Tibial artery (tissue), 4 donors: ENCODE measurements around the gene ARHGAP19.

ENCODE experiments used
- DNase-seq, 2 donors: peaks; one replicate each; pipeline ENCODE4 v3.0.0-alpha.2; 2019
- H3K27ac ChIP-seq, 2 donors: fragments of 200-600 bp; sonication (generic) in 1 of 2; 1 replicate in 1 of 2; 2 replicates in 1 of 2; pipeline ENCODE4 v1.5.1; 2018 to 2019; ENCODE audit warnings: mild to moderate bottlenecking in 1 of 2
- H3K27me3 ChIP-seq, 2 donors: fragments of 200-600 bp; sonication (generic) in 1 of 2; one replicate each; pipeline versions ENCODE4 v1.5.1 to v1.6.0; 2016 to 2019
- H3K36me3 ChIP-seq, 3 donors: fragments of 200-600 bp; sonication (generic) in 2 of 3; one replicate each; pipeline ENCODE4 v1.5.1; 2016 to 2019; ENCODE audit warnings: mild to moderate bottlenecking in 2 of 3
- H3K4me1 ChIP-seq, 4 donors: fragments of 200-600 bp; sonication (generic) in 2 of 4; 1 replicate in 3 of 4; 2 replicates in 1 of 4; pipeline ENCODE4 v1.5.1; 2016 to 2019
- H3K4me3 ChIP-seq, 2 donors: fragments of 200-600 bp; sonication (generic) in 1 of 2; 1 replicate in 1 of 2; 2 replicates in 1 of 2; pipeline ENCODE4 v1.5.1; 2018 to 2019; ENCODE audit warnings: mild to moderate bottlenecking in 2 of 2
- H3K9me3 ChIP-seq, 3 donors: fragments of 200-600 bp; sonication (generic) in 1 of 3; one replicate each; pipeline ENCODE4 v1.5.1; 2016 to 2019
- CTCF ChIP-seq, 2 experiments: fragments of 200-600 bp in 1 of 2; fragments of 450-650 bp in 1 of 2; IDR thresholded peaks; one replicate each; pipeline ENCODE4 v1.5.1; 2017 to 2019; ENCODE audit warnings: antibody characterized with exemption in 2 of 2, mild to moderate bottlenecking in 1 of 2, moderate library complexity in 1 of 2
- intact Hi-C: fragments of 100-400 bp; cut with DNase I; formaldehyde crosslinking; loops from one replicate; pipeline ENCODE4 v1.15.0; 2023; ENCODE audit warnings: low total_unique reads

ARHGAP19 gene

GRCh38 chr10:97222326-97222961, 70.0 kb downstream of the ARHGAP19 start:
- H3K4me3 ChIP-seq: no peak overlapping the region
- no peaks in the 10 kb centered on the region for H3K27me3 ChIP-seq
- H3K36me3 ChIP-seq: peaks cover 0 to 37% (median 12%) of the 10 kb centered on the region in 3 donors
- intact Hi-C loops: loop anchor here (5.0 kb wide), 1 partner anchor 800 kb away; no protein-coding TSS in a partner anchor
- no peak for DNase-seq
- H3K9me3 ChIP-seq: no peaks in the 10 kb centered on the region
- TF ChIP-seq CTCF (IDR thresholded peaks at IDR 0.05): no peak
- no peak overlapping the region for H3K27ac ChIP-seq
- H3K4me1 ChIP-seq: no peaks in the 10 kb centered on the region

GRCh38 chr10:97220355-97220754, 72.1 kb downstream of the ARHGAP19 start:
- TF ChIP-seq CTCF (IDR thresholded peaks at IDR 0.05): no peak
- Histone ChIP-seq H3K27ac (no peak overlapping the region), H3K27me3 (no peaks in the 10 kb centered on the region), H3K9me3 (no peaks in the 10 kb centered on the region), H3K4me3 (no peak overlapping the region), H3K36me3 (peaks cover 0 to 24% (median 0%) of the 10 kb centered on the region in 3 donors), H3K4me1 (no peaks in the 10 kb centered on the region)
- intact Hi-C loops: loop anchor here (5.0 kb wide), 1 partner anchor 802 kb away; no protein-coding TSS in a partner anchor
- no peak for DNase-seq

- TF ChIP-seq CTCF (IDR thresholded peaks at IDR 0.05): no peak
- Histone ChIP-seq H3K36me3 (peaks cover 0 to 8% (median 0%) of the 10 kb centered on the region in 3 donors), H3K4me1 (no peaks in the 10 kb centered on the region), H3K27ac (no peak overlapping the region), H3K4me3 (no peak overlapping the region), H3K9me3 (no peaks in the 10 kb centered on the region), H3K27me3 (no peaks in the 10 kb centered on the region)
- intact Hi-C loops: loop anchor here (10.0 kb wide), 1 partner anchor 142 kb away; no protein-coding TSS in a partner anchor
- no peak for DNase-seq
These were observed 75.1 kb downstream of the ARHGAP19 start for GRCh38 chr10:97217299-97217698.

GRCh38 chr10:97215619-97216260, 76.7 kb downstream of the ARHGAP19 start:
- no peak for DNase-seq
- no peaks in the 10 kb centered on the region for H3K36me3 ChIP-seq

GRCh38 chr10:97213431-97213830, 79.0 kb downstream of the ARHGAP19 start:
- H3K27ac ChIP-seq: no peak overlapping the region
- no peak for TF ChIP-seq CTCF (IDR thresholded peaks at IDR 0.05)
- DNase-seq: no peak
- no peaks in the 10 kb centered on the region for H3K27me3 ChIP-seq
- H3K9me3 ChIP-seq: no peaks in the 10 kb centered on the region
- no peak overlapping the region for H3K4me3 ChIP-seq
- H3K4me1 ChIP-seq: no peaks in the 10 kb centered on the region
- H3K36me3 ChIP-seq: no peaks in the 10 kb centered on the region
- intact Hi-C loops: loop anchor here (10.0 kb wide), 1 partner anchor 139 kb away; no protein-coding TSS in a partner anchor

More at GRCh38 chr10:97215619-97216260, 76.7 kb downstream of the ARHGAP19 start:
- Histone ChIP-seq H3K4me1 (no peaks in the 10 kb centered on the region), H3K27ac (no peak overlapping the region), H3K27me3 (no peaks in the 10 kb centered on the region), H3K4me3 (no peak overlapping the region), H3K9me3 (no peaks in the 10 kb centered on the region)
- no peak for TF ChIP-seq CTCF (IDR thresholded peaks at IDR 0.05)
- intact Hi-C loops: loop anchor here (10.0 kb wide), 1 partner anchor 141 kb away; no protein-coding TSS in a partner anchor
